ENCODE data around the gene FBXW11.
"Not testable (repeated sequence)": the region's sequence is repeated elsewhere in the genome, so short reads cannot be mapped to it uniquely, and the experiment has no call there.

The FBXW11 gene

DNA sequence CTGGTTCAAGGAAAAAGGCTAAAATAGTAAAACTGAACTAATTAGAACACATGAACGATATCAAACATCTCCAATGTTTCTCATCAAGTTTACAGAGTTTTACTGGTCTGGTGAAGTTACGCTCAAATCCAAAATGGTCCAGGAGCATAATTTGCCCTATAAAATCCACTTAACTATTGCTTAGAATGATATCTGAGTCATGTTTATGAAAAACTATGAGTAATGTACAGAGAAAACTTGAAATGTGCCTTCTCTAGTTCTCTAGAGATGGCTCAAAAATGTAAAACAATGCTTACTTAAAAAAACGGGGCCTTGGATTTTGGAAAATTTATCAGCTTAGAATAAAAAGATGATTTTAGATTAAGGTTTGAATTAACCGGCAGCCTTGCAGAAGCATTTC lies 108.1 kb downstream of the FBXW11 start:
- DNase-seq (ENCODE audit: low spot score), result no peak
- TF ChIP-seq, protein P1, sequence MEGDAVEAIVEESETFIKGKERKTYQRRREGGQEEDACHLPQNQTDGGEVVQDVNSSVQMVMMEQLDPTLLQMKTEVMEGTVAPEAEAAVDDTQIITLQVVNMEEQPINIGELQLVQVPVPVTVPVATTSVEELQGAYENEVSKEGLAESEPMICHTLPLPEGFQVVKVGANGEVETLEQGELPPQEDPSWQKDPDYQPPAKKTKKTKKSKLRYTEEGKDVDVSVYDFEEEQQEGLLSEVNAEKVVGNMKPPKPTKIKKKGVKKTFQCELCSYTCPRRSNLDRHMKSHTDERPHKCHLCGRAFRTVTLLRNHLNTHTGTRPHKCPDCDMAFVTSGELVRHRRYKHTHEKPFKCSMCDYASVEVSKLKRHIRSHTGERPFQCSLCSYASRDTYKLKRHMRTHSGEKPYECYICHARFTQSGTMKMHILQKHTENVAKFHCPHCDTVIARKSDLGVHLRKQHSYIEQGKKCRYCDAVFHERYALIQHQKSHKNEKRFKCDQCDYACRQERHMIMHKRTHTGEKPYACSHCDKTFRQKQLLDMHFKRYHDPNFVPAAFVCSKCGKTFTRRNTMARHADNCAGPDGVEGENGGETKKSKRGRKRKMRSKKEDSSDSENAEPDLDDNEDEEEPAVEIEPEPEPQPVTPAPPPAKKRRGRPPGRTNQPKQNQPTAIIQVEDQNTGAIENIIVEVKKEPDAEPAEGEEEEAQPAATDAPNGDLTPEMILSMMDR (IDR thresholded peaks at IDR 0.05; ENCODE audit: extremely low read depth, missing control alignments), result no peak

DNA sequence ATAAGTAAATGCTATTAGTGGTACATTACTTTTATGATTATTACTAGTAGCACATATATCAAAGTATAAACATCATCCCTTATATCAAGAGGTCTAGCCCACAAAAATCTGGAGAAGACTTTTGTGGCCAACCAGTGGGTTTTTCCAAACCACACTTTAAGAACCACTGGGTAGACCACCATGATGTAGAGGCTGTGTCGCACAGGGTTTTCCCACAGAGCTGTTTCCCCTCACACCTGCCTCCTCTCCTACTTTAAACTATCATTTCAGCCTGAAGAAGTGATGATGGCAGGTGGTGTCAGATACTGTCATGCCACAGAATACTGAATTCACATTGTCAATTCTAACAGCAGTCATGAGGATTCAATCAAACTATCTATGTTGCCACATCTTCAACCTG lies 109.2 kb downstream of the FBXW11 start:
- DNase-seq (ENCODE audit: low spot score), result no peak
- TF ChIP-seq, protein P1 (IDR thresholded peaks at IDR 0.05; ENCODE audit: extremely low read depth, missing control alignments), result no peak

DNA sequence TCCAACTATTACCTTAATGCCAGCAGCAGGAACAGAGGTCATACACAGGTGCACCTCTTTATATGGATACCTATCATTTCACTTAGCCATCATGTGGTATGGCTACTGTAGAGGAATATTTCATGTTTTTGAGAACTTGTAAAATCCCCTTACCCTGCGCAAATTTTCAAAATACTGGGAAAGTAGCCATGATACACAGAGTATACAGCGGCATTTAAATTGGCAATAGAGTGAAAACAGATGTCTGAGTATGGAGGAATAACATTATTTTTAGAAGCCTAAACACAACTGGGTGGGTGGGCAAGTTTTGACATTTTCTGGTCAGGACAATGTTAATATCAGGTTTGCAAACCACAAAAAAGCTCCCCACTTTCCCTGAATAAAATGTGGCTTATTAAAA lies 111.4 kb downstream of the FBXW11 start:
- no peak for DNase-seq (ENCODE audit: low spot score)
- TF ChIP-seq, protein P1 (IDR thresholded peaks at IDR 0.05; ENCODE audit: extremely low read depth, missing control alignments), result no peak

DNA sequence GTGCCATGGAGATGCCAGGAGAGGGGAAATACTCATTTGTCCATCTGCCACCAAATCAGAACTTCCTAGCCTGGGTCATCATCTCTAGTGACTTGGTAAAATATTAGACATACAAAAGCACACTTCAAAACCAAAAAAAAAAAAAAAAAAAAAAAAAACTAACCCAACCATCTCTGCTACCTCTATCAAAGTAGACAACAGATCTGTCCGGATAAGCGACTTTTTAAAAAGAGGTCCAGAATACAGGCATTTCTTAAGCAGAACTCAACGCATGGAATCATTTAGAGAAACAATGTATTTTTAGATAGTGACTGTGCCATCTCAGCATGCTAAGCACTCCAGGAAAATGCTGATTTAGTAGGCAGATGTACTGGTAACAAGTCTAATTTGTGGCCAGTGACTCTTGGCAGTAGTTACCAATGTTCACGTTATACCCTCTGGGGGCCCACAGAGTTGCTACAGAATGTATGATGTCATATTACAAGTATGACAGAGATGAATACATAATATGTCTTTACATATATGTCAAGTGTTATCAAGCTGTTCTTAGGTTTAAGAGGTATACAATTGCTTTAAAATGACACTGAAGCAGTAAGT lies 113.0 kb downstream of the FBXW11 start:
- DNase-seq (ENCODE audit: low spot score), result no peak
- TF ChIP-seq, protein P1 (IDR thresholded peaks at IDR 0.05; ENCODE audit: extremely low read depth, missing control alignments), result no peak

DNA sequence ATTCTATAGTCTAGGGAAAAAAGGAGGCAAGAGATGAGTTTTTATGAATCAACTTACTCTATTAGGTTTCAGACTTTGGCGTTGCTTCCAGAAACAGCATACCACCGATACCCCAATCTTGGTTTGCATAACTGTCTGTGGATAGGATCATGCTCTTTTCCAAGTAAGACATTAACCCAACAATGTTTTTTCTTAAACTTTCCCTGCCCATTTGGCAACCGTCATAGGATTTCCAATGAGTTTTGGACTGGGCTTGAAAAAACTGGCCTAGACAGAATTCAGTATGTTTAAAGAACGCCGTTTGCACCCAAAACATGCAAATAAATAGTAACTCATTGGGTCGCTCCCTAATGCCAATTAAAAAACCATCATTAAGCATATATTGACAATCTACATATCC lies 114.8 kb downstream of the FBXW11 start:
- TF ChIP-seq, protein P1 (IDR thresholded peaks at IDR 0.05; ENCODE audit: extremely low read depth, missing control alignments), result no peak
- no peak for DNase-seq (ENCODE audit: low spot score)

DNA sequence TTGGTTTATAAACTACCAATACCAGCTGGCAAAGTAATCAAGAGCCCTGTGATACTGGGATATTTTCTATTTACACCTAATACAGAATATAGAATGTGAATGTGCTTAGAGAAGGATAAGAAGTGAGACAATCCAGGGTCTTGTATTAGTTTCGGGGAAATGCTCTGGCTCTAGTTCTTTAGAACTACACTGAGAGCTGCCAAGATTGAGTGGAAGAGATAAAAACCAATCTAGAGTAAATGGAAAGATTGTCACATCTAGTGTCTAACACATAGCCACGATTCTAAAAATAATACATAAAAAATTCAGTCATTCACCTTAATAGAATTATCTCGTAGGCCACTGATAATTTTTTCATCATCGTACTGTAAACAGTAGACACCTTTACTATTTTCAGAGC lies 115.3 kb downstream of the FBXW11 start:
- no peak for DNase-seq (ENCODE audit: low spot score)
- TF ChIP-seq, protein P1 (IDR thresholded peaks at IDR 0.05; ENCODE audit: extremely low read depth, missing control alignments), result no peak

DNA sequence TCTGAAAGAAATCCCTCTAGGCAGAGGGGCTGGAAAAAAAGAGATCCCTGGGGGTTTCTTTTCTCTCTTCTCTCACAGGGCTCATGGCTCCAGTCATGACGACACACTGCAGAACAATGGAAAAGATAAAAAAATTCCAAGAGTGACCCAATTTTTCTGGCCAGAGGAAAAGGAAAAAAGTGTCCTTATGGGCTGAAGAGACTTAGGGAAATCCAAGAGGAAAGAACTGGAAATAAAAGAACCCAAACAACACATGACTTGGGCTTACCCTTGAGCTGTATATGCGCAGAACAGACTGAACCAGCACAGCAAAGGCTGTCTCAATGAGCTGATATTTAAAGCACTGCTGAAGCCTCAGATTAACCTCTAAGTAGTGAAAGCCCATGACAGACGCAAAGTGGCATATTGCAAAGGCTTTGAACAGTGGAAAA lies 118.4 kb downstream of the FBXW11 start:
- TF ChIP-seq, protein P1 (IDR thresholded peaks at IDR 0.05; ENCODE audit: extremely low read depth, missing control alignments), result no peak
- no peak for DNase-seq (ENCODE audit: low spot score)

DNA sequence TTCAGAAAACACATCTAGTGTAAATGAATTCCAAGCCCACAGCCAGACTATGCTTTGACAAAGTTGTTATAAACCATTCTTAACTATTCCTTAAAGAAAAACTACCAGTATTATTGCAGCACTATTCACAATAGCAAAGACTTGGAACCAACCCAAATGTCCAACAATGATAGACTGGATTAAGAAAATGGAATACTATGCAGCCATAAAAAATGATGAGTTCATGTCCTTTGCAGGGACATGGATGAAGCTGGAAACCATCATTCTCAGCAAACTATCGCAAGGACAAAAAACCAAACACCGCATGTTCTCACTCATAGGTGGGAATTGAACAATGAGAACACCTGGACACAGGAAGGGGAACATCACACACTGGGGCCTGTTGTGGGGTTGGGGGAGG lies 120.4 kb downstream of the FBXW11 start:
- not testable (repeated sequence) for DNase-seq (ENCODE audit: low spot score)
